ENCODE results near the gene PHPT1.
"Not testable (repeated sequence)": the region's sequence is repeated elsewhere in the genome, so short reads cannot be mapped to it uniquely, and the experiment has no call there.

Gene PHPT1

GRCh38 chr9:136849038-136849959 lies at the start of gene PHPT1:
TSS of gene PHPT1 (plus strand) at chr9:136849409. CDS start at chr9:136849431, 22 bp downstream.
- peak; percentile 97 for DNase-seq
- no peak for TF ChIP-seq EZH2 (IDR thresholded peaks at IDR 0.05; ENCODE audit: borderline replicate concordance, low read depth, low read length, severe bottlenecking)
- TF ChIP-seq, protein P1, sequence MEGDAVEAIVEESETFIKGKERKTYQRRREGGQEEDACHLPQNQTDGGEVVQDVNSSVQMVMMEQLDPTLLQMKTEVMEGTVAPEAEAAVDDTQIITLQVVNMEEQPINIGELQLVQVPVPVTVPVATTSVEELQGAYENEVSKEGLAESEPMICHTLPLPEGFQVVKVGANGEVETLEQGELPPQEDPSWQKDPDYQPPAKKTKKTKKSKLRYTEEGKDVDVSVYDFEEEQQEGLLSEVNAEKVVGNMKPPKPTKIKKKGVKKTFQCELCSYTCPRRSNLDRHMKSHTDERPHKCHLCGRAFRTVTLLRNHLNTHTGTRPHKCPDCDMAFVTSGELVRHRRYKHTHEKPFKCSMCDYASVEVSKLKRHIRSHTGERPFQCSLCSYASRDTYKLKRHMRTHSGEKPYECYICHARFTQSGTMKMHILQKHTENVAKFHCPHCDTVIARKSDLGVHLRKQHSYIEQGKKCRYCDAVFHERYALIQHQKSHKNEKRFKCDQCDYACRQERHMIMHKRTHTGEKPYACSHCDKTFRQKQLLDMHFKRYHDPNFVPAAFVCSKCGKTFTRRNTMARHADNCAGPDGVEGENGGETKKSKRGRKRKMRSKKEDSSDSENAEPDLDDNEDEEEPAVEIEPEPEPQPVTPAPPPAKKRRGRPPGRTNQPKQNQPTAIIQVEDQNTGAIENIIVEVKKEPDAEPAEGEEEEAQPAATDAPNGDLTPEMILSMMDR (IDR thresholded peaks at IDR 0.05; ENCODE audit: borderline replicate concordance, extremely low read depth, low read length, poor library complexity, severe bottlenecking), result no peak
- Histone ChIP-seq H3K79me2 (ENCODE audit: insufficient read depth, low read length) (peaks cover 6% of the 10 kb centered on the region), H3K4me1 (ENCODE audit: insufficient read depth, low read length) (peaks cover 18% of the 10 kb centered on the region), H3K4me2 (ENCODE audit: insufficient read depth, low read length) (peak within 1 kb of the TSS; percentile 88), H3K9ac (ENCODE audit: low read depth, low read length) (peak within 1 kb of the TSS; percentile 88), H3K4me3 (ENCODE audit: low read depth in 1 of 2, low read length in 2 of 2) (peak within 1 kb of the TSS; percentile 70 to 98), H3K9me3 (ENCODE audit: insufficient read depth, low read length, severe bottlenecking) (no peaks in the 10 kb centered on the region), H3K27me3 (ENCODE audit: insufficient read depth, low read length, poor library complexity) (no peaks in the 10 kb centered on the region), H4K20me1 (ENCODE audit: insufficient read depth, low read length) (peaks cover 15% of the 10 kb centered on the region), H3K27ac (ENCODE audit: low read length) (peak within 1 kb of the TSS; percentile 76), H2AFZ (ENCODE audit: low read depth, low read length) (peak within 1 kb of the TSS; percentile 84), H3K36me3 (ENCODE audit: insufficient read depth, low read length) (peaks cover 23% of the 10 kb centered on the region)
- peak; percentile 86 for ATAC-seq (ENCODE audit: insufficient read depth, low read depth)

DNA sequence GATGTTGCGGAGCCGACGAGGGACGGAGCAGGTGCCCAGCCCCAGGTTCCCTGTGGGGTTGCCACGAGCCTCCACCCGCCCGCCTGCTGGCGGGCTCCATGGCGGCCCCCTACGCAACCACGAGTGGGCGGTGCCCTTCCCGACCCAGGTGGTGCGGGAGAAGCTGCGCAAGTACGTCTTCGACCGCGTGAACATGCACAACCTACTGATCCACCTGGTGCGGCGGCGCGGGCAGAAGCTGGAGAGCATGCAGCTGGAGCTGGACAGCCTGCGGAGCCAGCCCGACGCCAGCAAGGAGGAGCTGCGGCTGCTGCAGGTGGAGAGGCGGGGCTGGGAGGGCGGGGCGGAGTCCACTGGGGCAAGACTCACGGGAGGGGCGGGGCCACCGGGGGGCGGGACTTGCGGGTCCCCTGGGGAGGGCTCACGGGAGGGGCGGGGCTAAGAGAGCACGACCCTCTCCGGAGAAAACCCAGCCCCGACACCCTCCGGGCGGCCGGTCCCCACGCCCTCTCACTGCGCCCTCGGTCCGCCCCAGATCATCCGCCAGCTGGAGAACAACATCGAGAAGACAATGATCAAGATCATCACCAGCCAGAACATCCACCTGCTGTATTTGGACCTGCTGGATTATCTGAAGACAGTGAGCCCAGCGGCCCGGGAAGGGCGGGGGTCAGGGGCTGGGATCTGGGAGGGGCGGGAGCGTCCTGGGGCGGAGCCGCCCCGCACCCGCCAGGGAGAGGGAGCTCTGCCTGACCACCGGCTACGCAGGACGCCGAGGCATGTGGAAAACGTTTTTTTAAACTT lies 49.2 kb upstream of the PHPT1 start:
- Histone ChIP-seq H2AFZ (ENCODE audit: low read depth, low read length) (peak overlapping the region; percentile 49; the same call in 1 of the 2 replicates), H3K4me1 (ENCODE audit: insufficient read depth, low read length) (peaks cover 24% of the 10 kb centered on the region), H3K4me3 (ENCODE audit: low read depth in 1 of 2, low read length in 2 of 2) (peak overlapping the region in 1 of 2 experiments; percentile 46; a peak in 2 of 4 replicates), H3K4me2 (ENCODE audit: insufficient read depth, low read length) (peak overlapping the region; percentile 78), H3K9me3 (ENCODE audit: insufficient read depth, low read length, severe bottlenecking) (no peaks in the 10 kb centered on the region), H3K36me3 (ENCODE audit: insufficient read depth, low read length) (0 out of 2 replicates have a peak, but pooled peaks cover 2% of the 10 kb centered on the region), H4K20me1 (ENCODE audit: insufficient read depth, low read length) (peaks cover 17% of the 10 kb centered on the region; the same call in 1 of the 2 replicates), H3K79me2 (ENCODE audit: insufficient read depth, low read length) (no peaks in the 10 kb centered on the region), H3K27me3 (ENCODE audit: insufficient read depth, low read length, poor library complexity) (peaks cover 26% of the 10 kb centered on the region), H3K9ac (ENCODE audit: low read depth, low read length) (peak overlapping the region; percentile 26; the same call in 1 of the 2 replicates), H3K27ac (ENCODE audit: low read length) (no peak overlapping the region)
- DNase-seq, result peak; percentile 81
- peak; percentile 78 for ATAC-seq (ENCODE audit: insufficient read depth, low read depth)
- TF ChIP-seq EZH2 (IDR thresholded peaks at IDR 0.05; ENCODE audit: borderline replicate concordance, low read depth, low read length, severe bottlenecking), result no peak
- TF ChIP-seq, protein P1 (IDR thresholded peaks at IDR 0.05; ENCODE audit: borderline replicate concordance, extremely low read depth, low read length, poor library complexity, severe bottlenecking), result no peak

DNA sequence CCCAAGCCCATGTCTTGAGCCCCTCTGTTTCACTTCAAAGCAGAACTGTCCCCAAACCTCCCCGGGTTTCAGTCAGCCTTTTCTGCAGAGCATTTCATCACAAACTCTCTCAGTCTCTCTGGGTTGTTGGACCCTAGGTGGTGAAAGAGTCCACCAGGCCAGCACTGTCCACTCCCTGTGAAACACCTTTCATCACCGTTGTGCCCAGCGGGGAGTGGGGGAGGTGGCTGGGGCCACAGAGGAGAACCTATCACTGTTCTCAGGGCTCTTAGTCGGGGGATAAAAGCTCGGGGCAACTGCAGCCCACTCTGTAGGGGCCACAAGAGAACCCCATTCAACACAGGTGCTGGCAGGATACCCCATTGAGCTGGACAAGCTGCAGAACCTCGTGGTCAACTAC lies 46.9 kb upstream of the PHPT1 start:
- Histone ChIP-seq H3K79me2 (ENCODE audit: insufficient read depth, low read length) (peaks cover 7% of the 10 kb centered on the region), H3K9ac (ENCODE audit: low read depth, low read length) (no peak overlapping the region), H2AFZ (ENCODE audit: low read depth, low read length) (no peak overlapping the region), H3K27ac (ENCODE audit: low read length) (no peak overlapping the region), H4K20me1 (ENCODE audit: insufficient read depth, low read length) (peaks cover 17% of the 10 kb centered on the region; the same call in 1 of the 2 replicates), H3K36me3 (ENCODE audit: insufficient read depth, low read length) (peaks cover 10% of the 10 kb centered on the region; the same call in 1 of the 2 replicates), H3K4me3 (ENCODE audit: low read depth in 1 of 2, low read length in 2 of 2) (no peak overlapping the region), H3K4me1 (ENCODE audit: insufficient read depth, low read length) (peaks cover 41% of the 10 kb centered on the region), H3K27me3 (ENCODE audit: insufficient read depth, low read length, poor library complexity) (peaks cover 26% of the 10 kb centered on the region), H3K9me3 (ENCODE audit: insufficient read depth, low read length, severe bottlenecking) (no peaks in the 10 kb centered on the region), H3K4me2 (ENCODE audit: insufficient read depth, low read length) (no peak overlapping the region)
- TF ChIP-seq EZH2 (IDR thresholded peaks at IDR 0.05; ENCODE audit: borderline replicate concordance, low read depth, low read length, severe bottlenecking), result no peak
- TF ChIP-seq, protein P1 (IDR thresholded peaks at IDR 0.05; ENCODE audit: borderline replicate concordance, extremely low read depth, low read length, poor library complexity, severe bottlenecking), result no peak
- no peak for DNase-seq
- no peak for ATAC-seq (ENCODE audit: insufficient read depth, low read depth)

DNA sequence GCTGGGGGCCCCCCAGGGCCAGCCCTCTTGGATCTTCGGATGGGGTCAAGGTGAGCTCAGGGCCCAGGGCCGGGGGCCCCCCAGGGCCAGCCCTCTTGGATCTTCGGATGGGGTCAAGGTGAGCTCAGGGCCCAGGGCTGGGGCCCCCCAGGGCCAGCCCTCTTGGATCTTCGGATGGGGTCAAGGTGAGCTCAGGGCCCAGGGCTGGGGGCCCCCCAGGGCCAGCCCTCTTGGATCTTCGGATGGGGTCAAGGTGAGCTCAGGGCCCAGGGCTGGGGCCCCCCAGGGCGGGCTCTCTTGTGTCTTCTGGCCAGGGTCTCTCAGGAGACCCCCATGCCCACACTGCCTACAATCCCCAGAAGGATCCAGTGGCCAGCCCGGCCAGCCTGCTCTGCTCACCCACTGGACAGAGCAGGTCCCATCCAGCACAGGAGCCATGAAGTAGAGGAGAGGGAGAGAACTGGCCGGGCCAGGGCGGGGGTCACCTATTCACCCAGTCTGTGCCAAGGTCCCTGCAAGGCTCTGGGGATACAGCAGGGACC lies 46.1 kb upstream of the PHPT1 start:
- Histone ChIP-seq H3K27me3 (ENCODE audit: insufficient read depth, low read length, poor library complexity) (peaks cover 26% of the 10 kb centered on the region), H3K4me1 (ENCODE audit: insufficient read depth, low read length) (peaks cover 41% of the 10 kb centered on the region), H3K36me3 (ENCODE audit: insufficient read depth, low read length) (peaks cover 10% of the 10 kb centered on the region; the same call in 1 of the 2 replicates), H3K79me2 (ENCODE audit: insufficient read depth, low read length) (peaks cover 11% of the 10 kb centered on the region), H4K20me1 (ENCODE audit: insufficient read depth, low read length) (peaks cover 17% of the 10 kb centered on the region; the same call in 1 of the 2 replicates)
- not testable (repeated sequence) for H2AFZ ChIP-seq (ENCODE audit: low read depth, low read length); H3K9me3 ChIP-seq (ENCODE audit: insufficient read depth, low read length, severe bottlenecking); ATAC-seq (ENCODE audit: insufficient read depth, low read depth); H3K4me2 ChIP-seq (ENCODE audit: insufficient read depth, low read length); H3K27ac ChIP-seq (ENCODE audit: low read length); H3K4me3 ChIP-seq (ENCODE audit: low read depth in 1 of 2, low read length in 2 of 2); H3K9ac ChIP-seq (ENCODE audit: low read depth, low read length); DNase-seq
